A549 (cell line): ENCODE measurements around the gene CORO2B. TPM values are rescaled to one million over a fixed set of nuclear protein-coding genes. Genes with fewer than 3 reads are reported as not detected.

ENCODE experiments used
- ATAC-seq, 2 experiments: fragments of 200-7000 bp in 1 of 2; fragments of >200 bp in 1 of 2; cut with Nextera tagmentation in 1 of 2; cut with Tn5 transposase in 1 of 2; 3 replicates each; pipeline versions ENCODE4 v1.8.0 to v1.9.1; 2018 to 2020; ENCODE audit warnings: mild to moderate bottlenecking in 1 of 2, moderate library complexity in 1 of 2
- CTCF ChIA-PET: fragments of 300-600 bp; sonication (Branson Sonifier 250); formaldehyde crosslinking; extraction: SDS; loops from one replicate; lab custom pipeline; 2021; ENCODE audit warnings: antibody characterized with exemption, inconsistent platforms; lab: Yijun Ruan, JAX
- POLR2A ChIA-PET: fragments of 350-600 bp; formaldehyde crosslinking; extraction: SDS; loops from one replicate; lab custom pipeline; 2021; ENCODE audit warnings: antibody characterized with exemption, inconsistent platforms; lab: Yijun Ruan, JAX
- DNase-seq, 2 experiments: peaks; one replicate each; pipeline versions ENCODE4 v3.0.0 to v3.0.0-alpha.2; 2011 to 2016; ENCODE audit warnings: low read depth in 1 of 2, low spot score in 1 of 2
- FAIRE-seq: peaks from 2 replicates; lab custom pipeline; 2011; peaks lifted over from hg19 to GRCh38; lab: Jason Lieb, UNC
- H3K27ac ChIP-seq, 2 experiments: fragments of >200 bp; sonication (Bioruptor Twin); formaldehyde crosslinking; 3 replicates each; pipeline ENCODE4 v1.5.1; 2016 to 2017
- H3K4me1 ChIP-seq: fragments of >200 bp; sonication (Bioruptor Twin); formaldehyde crosslinking; 3 replicates; pipeline ENCODE4 v1.6.1; 2016
- H3K4me2 ChIP-seq: fragments of >200 bp; sonication (Bioruptor Twin); formaldehyde crosslinking; 3 replicates; pipeline ENCODE4 v1.6.1; 2016
- H3K4me3 ChIP-seq: fragments of >200 bp; sonication (Bioruptor Twin); formaldehyde crosslinking; 3 replicates; pipeline ENCODE4 v1.5.1; 2016
- H3K9me3 ChIP-seq: fragments of >200 bp; sonication (Bioruptor Twin); formaldehyde crosslinking; 3 replicates; pipeline ENCODE4 v1.6.1; 2016
- BHLHE40 ChIP-seq: IDR thresholded peaks from 2 replicates; pipeline ENCODE4 v1.6.1; 2012; ENCODE audit warnings: low read depth, low read length, inconsistent platforms
- CBX2 ChIP-seq: fragments of 200-600 bp; sonication (generic); IDR thresholded peaks from 2 replicates; pipeline ENCODE4 v1.6.1; 2016; ENCODE audit warnings: low read depth, mild to moderate bottlenecking, borderline replicate concordance
- CHD2 ChIP-seq: fragments of 150-350 bp; IDR thresholded peaks from 2 replicates; pipeline ENCODE4 v1.6.1; 2014; ENCODE audit warnings: low read length; ENCODE audit not compliant: partially characterized antibody
- EP300 ChIP-seq, 2 experiments: fragments of >200 bp; sonication (Bioruptor Twin); formaldehyde crosslinking; IDR thresholded peaks; 2 replicates in 1 of 2; 3 replicates in 1 of 2; pipeline ENCODE4 v1.6.1; 2016 to 2017
- FOSL2 ChIP-seq, 2 experiments: fragments of 450-650 bp in 1 of 2; fragments of >200 bp in 1 of 2; sonication (Bioruptor Twin) in 1 of 2; formaldehyde crosslinking; IDR thresholded peaks; 2 replicates each; pipeline versions ENCODE4 v1.5.0 to v1.6.1; 2016 to 2020; ENCODE audit warnings: mild to moderate bottlenecking in 1 of 2, moderate library complexity in 1 of 2
- HDAC2 ChIP-seq: fragments of 200-600 bp; sonication (generic); IDR thresholded peaks from 2 replicates; pipeline ENCODE4 v1.6.1; 2016
- HOXA7 ChIP-seq: fragments of 250-450 bp; sonication (Bioruptor Pico); IDR thresholded peaks from 2 replicates; pipeline ENCODE4 v1.5.0; 2020; ENCODE audit warnings: mild to moderate bottlenecking, moderate library complexity
- HOXB5 ChIP-seq: fragments of 250-450 bp; sonication (Bioruptor Pico); IDR thresholded peaks from 2 replicates; pipeline ENCODE4 v1.5.0; 2020; ENCODE audit warnings: mild to moderate bottlenecking, moderate library complexity
- JUN ChIP-seq, 2 experiments: fragments of >200 bp; sonication (Bioruptor Twin); formaldehyde crosslinking; IDR thresholded peaks; 2 replicates in 1 of 2; 3 replicates in 1 of 2; pipeline ENCODE4 v1.6.1; 2016 to 2017
- KDM5A ChIP-seq: fragments of 200-600 bp; sonication (generic); IDR thresholded peaks from 2 replicates; pipeline ENCODE4 v1.6.1; 2016; ENCODE audit warnings: antibody characterized with exemption, mild to moderate bottlenecking
- MAZ ChIP-seq: fragments of 150-350 bp; IDR thresholded peaks from 2 replicates; pipeline ENCODE4 v1.6.1; 2014; ENCODE audit warnings: antibody characterized with exemption, low read depth, low read length, borderline replicate concordance
- NR3C1 ChIP-seq: fragments of >200 bp; sonication (Bioruptor Twin); formaldehyde crosslinking; IDR thresholded peaks from 3 replicates; pipeline ENCODE4 v1.6.1; 2017
- PHF8 ChIP-seq: fragments of 200-600 bp; sonication (generic); IDR thresholded peaks from 2 replicates; pipeline ENCODE4 v1.6.1; 2016; ENCODE audit warnings: low read depth, mild to moderate bottlenecking, antibody characterized with exemption, moderate library complexity, borderline replicate concordance
- POLR2A ChIP-seq: IDR thresholded peaks from 2 replicates; pipeline ENCODE4 v1.6.1; 2012; ENCODE audit warnings: mild to moderate bottlenecking, low read length
- POLR2AphosphoS2 ChIP-seq: conservative IDR thresholded peaks from 2 replicates; pipeline ENCODE4 v1.6.1; 2012; ENCODE audit warnings: low read length, improper control_type of control experiment, inconsistent platforms
- RNF2 ChIP-seq: fragments of 200-600 bp; sonication (generic); IDR thresholded peaks from 2 replicates; pipeline ENCODE4 v1.6.1; 2016; ENCODE audit warnings: low read depth, mild to moderate bottlenecking, antibody characterized with exemption, moderate library complexity, borderline replicate concordance
- SREBF2 ChIP-seq: fragments of 450-650 bp; IDR thresholded peaks from 2 replicates; pipeline ENCODE4 v1.6.1; 2014; ENCODE audit warnings: mild to moderate bottlenecking, moderate library complexity
- ZSCAN20 ChIP-seq: fragments of 250-450 bp; sonication (Bioruptor Pico); IDR thresholded peaks from 2 replicates; pipeline ENCODE4 v1.8.0; 2022; ENCODE audit warnings: mild to moderate bottlenecking, moderate library complexity
- WGBS: methylation state at CpG from one replicate; pipeline ENCODE4 v1.1.6; 2017; ENCODE audit errors: missing lambda C conversion rate; 5-methylcytosine and 5-hydroxymethylcytosine counted together
- polyA plus RNA-seq, 4 experiments: library from polyadenylated mRNA; depleted of rRNA in 3 of 4; stranded (reverse); fragments of >200 nt; fragmentation: RNase III in 1 of 4; extraction: RNeasy Plus Mini Kit Qiagen cat#74134 plus additional on column Dnase treatment in 1 of 4; gene quantifications; 2 replicates in 3 of 4; 3 replicates in 1 of 4; pipeline ENCODE4 v1.2.3, GENCODE V29; 2011 to 2017
- TF ChIP-seq, protein P1 (sequence below): fragments of 250-450 bp; sonication (Bioruptor Pico); IDR thresholded peaks from 2 replicates; pipeline ENCODE4 v1.5.0; 2020; ENCODE audit warnings: low read depth, mild to moderate bottlenecking, moderate library complexity
- TF ChIP-seq, protein P2 (sequence below): IDR thresholded peaks from 2 replicates; pipeline ENCODE4 v1.6.1; 2012
- TF ChIP-seq, protein P3 (sequence below): fragments of 450-650 bp; IDR thresholded peaks from 2 replicates; pipeline ENCODE4 v1.6.1; 2014; ENCODE audit warnings: antibody characterized with exemption

CORO2B gene
- polyA plus RNA-seq, 2 of the 4 experiments (the other 2 are of a cell fraction), result 2.0 to 2.3 TPM

DNA sequence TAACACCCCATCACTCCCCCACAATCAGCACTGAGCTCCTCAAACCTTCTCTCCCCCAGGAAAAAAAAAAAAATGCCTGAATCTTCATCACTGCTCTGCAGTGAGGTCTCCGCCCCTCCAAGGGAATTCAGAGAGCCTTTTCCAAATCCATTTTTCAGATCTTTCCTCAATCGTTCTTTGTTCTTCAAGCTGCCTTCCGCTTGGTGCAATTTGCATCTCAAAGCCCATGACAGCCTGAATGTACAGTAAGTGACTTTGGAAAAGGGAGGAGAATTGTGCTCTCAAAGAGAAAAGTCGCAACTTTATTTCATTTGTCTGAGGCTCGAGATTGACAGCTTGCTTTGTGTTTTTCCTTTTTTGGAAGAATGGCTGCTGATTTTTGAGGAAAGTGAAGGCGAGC, 75.0 kb downstream of the CORO2B start:
- TF ChIP-seq POLR2AphosphoS2 (no peak), KDM5A (no peak), CHD2 (no peak), PHF8 (no peak), CBX2 (no peak), HDAC2 (no peak), MAZ (no peak), NR3C1 (no peak), BHLHE40 (no peak), POLR2A (no peak), EP300 (IDR thresholded peaks at IDR 0.05) (no peak), JUN (IDR thresholded peaks at IDR 0.05) (no peak), HOXB5 (CRISPR knock-in tag) (no peak), RNF2 (no peak), ZSCAN20 (no peak), FOSL2 (IDR thresholded peaks at IDR 0.05) (no peak), FOSL2 (CRISPR knock-in tag; IDR thresholded peaks at IDR 0.05) (no peak)
- TF ChIP-seq, protein P1, sequence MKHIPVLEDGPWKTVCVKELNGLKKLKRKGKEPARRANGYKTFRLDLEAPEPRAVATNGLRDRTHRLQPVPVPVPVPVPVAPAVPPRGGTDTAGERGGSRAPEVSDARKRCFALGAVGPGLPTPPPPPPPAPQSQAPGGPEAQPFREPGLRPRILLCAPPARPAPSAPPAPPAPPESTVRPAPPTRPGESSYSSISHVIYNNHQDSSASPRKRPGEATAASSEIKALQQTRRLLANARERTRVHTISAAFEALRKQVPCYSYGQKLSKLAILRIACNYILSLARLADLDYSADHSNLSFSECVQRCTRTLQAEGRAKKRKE, result no peak
- Histone ChIP-seq H3K9me3 (no peaks in the 10 kb centered on the region), H3K4me3 (no peak overlapping the region), H3K4me1 (no peaks in the 10 kb centered on the region), H3K27ac (no peak overlapping the region), H3K4me2 (no peak overlapping the region)
- ATAC-seq (no peak), FAIRE-seq (no peak), DNase-seq (no peak)
- ChIA-PET POLR2A (no interaction called here), CTCF (interaction anchor here (0.6 to 6.5 kb wide), 10 partner anchors 16 to 1969 kb away, joined by 3 to 205 read pairs (median 30); no protein-coding TSS in a partner anchor)
- WGBS, result 69% methylated on average over 6 of the region's 6 CpGs

DNA sequence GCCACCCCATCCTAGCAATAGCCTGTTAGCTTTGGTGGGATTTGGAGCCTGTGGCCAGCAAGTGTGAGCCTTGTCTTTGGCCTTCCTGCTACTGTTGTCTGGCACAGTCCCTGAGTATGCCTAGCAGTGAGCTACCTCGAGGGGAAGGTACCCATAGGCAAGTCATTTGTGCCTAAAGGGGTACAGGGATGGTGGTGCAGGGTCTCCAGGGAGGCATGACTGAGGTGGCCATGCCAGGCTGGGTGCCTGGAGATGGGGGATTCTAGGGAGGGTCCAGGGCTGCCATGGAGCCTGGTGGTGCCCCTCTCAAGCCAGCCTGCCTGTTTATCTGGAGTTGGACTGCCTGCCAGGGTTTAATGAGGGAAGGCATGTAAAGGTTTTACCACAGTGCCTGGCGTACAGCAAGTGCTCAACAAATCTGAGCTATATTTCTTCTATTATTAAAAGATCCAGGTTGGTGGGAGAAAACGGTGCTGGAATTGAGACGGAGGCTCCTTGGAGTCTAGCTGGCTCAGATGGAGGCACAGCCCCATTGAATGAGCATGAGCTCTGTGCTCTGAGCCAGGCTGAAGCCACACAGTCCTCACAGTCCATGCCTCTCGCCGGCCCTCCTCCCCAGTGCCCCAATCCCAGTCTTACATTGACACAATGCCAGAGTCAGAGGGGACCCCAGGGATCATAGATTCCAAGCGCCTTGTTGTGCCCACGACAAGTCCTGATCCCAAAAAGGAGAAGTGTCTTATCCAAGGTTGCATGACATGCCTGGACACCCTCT, 76.2 kb downstream of the CORO2B start:
- CTCF ChIA-PET, result interaction anchor here (0.8 to 6.5 kb wide), 6 partner anchors 15 to 398 kb away, joined by 3 to 205 read pairs (median 44); no protein-coding TSS in a partner anchor
- Histone ChIP-seq H3K9me3 (no peaks in the 10 kb centered on the region), H3K27ac (no peak overlapping the region), H3K4me2 (no peak overlapping the region), H3K4me3 (no peak overlapping the region), H3K4me1 (no peaks in the 10 kb centered on the region)
- TF ChIP-seq FOSL2 (IDR thresholded peaks at IDR 0.05) (no peak), FOSL2 (CRISPR knock-in tag; IDR thresholded peaks at IDR 0.05) (no peak), HOXA7 (CRISPR knock-in tag) (no peak), SREBF2 (no peak)
- TF ChIP-seq, protein P2, sequence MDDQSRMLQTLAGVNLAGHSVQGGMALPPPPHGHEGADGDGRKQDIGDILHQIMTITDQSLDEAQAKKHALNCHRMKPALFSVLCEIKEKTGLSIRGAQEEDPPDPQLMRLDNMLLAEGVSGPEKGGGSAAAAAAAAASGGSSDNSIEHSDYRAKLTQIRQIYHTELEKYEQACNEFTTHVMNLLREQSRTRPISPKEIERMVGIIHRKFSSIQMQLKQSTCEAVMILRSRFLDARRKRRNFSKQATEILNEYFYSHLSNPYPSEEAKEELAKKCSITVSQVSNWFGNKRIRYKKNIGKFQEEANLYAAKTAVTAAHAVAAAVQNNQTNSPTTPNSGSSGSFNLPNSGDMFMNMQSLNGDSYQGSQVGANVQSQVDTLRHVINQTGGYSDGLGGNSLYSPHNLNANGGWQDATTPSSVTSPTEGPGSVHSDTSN, result no peak
- TF ChIP-seq, protein P3, sequence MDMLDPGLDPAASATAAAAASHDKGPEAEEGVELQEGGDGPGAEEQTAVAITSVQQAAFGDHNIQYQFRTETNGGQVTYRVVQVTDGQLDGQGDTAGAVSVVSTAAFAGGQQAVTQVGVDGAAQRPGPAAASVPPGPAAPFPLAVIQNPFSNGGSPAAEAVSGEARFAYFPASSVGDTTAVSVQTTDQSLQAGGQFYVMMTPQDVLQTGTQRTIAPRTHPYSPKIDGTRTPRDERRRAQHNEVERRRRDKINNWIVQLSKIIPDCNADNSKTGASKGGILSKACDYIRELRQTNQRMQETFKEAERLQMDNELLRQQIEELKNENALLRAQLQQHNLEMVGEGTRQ, result no peak
- ATAC-seq, result no peak
- no peak for DNase-seq
- POLR2A ChIA-PET, result no interaction called here
- no peak for FAIRE-seq
- 64% methylated on average over 8 of the region's 8 CpGs for WGBS
